Brain microvascular endothelial cell (primary cell): ENCODE measurements around the gene DAPL1.

Experiments used
- DNase-seq: peaks from one replicate; pipeline ENCODE4 v3.0.0-alpha.2; 2020
- H3K27ac ChIP-seq: fragments of 250-450 bp; sonication (Bioruptor Pico); 2 replicates; pipeline ENCODE4 v1.5.1; 2020; ENCODE audit warnings: mild to moderate bottlenecking, moderate library complexity
- H3K27me3 ChIP-seq: fragments of 250-450 bp; sonication (Bioruptor Pico); replicated peaks from 2 replicates; pipeline ENCODE4 v1.5.1; 2020; ENCODE audit warnings: mild to moderate bottlenecking
- H3K36me3 ChIP-seq: fragments of 250-450 bp; sonication (Bioruptor Pico); replicated peaks from 2 replicates; pipeline ENCODE4 v1.5.1; 2020; ENCODE audit warnings: mild to moderate bottlenecking
- H3K4me3 ChIP-seq: 2 replicates; pipeline ENCODE4 v1.5.1; 2011; ENCODE audit warnings: low read depth, mild to moderate bottlenecking, control low read depth, low read length, moderate library complexity
- CTCF ChIP-seq: IDR thresholded peaks from 2 replicates; pipeline ENCODE4 v1.5.1; 2011; ENCODE audit warnings: low read depth, mild to moderate bottlenecking, moderate library complexity, low read length, control low read depth, inconsistent platforms; ENCODE audit errors: missing control alignments
- in situ Hi-C: cut with HindIII; loops from 2 replicates; pipeline ENCODE4 v1.10.0; 2017; ENCODE audit warnings: low sequenced_read_pairs, low pct_ligation_motif_present

DAPL1 gene

GRCh38 chr2:158760887-158761286 is 34.2 kb upstream of the DAPL1 start:
- no peaks in the 10 kb centered on the region for H3K36me3 ChIP-seq
- in situ Hi-C loops = no loop called here
- no peak overlapping the region for H3K27ac ChIP-seq
- TF ChIP-seq CTCF = no peak
- no peak overlapping the region for H3K4me3 ChIP-seq
- DNase-seq = no peak
- no peaks in the 10 kb centered on the region for H3K27me3 ChIP-seq

GRCh38 chr2:158761621-158762020 is 33.5 kb upstream of the DAPL1 start:
- Histone ChIP-seq H3K4me3 (no peak overlapping the region), H3K27me3 (no peaks in the 10 kb centered on the region), H3K36me3 (no peaks in the 10 kb centered on the region), H3K27ac (no peak overlapping the region)
- in situ Hi-C loops = no loop called here
- peak; percentile 16 for DNase-seq
- TF ChIP-seq CTCF = no peak

GRCh38 chr2:158762336-158762735 is 32.8 kb upstream of the DAPL1 start:
- no peak for DNase-seq
- in situ Hi-C loops = no loop called here
- Histone ChIP-seq H3K36me3 (no peaks in the 10 kb centered on the region), H3K27me3 (no peaks in the 10 kb centered on the region), H3K4me3 (no peak overlapping the region), H3K27ac (no peak overlapping the region)
- TF ChIP-seq CTCF = no peak

- Histone ChIP-seq H3K27me3 (no peaks in the 10 kb centered on the region), H3K36me3 (no peaks in the 10 kb centered on the region), H3K27ac (no peak overlapping the region), H3K4me3 (no peak overlapping the region)
- in situ Hi-C loops = no loop called here
- no peak for DNase-seq
- no peak for TF ChIP-seq CTCF
Measured at GRCh38 chr2:158766524-158766923, 28.6 kb upstream of the DAPL1 start.

GRCh38 chr2:158772306-158773078 is 22.6 kb upstream of the DAPL1 start:
- no peak for DNase-seq
- Histone ChIP-seq H3K27ac (no peak overlapping the region), H3K4me3 (no peak overlapping the region), H3K36me3 (no peaks in the 10 kb centered on the region), H3K27me3 (no peaks in the 10 kb centered on the region)
- in situ Hi-C loops = no loop called here
- TF ChIP-seq CTCF = no peak

GRCh38 chr2:158773121-158773520 is 22.0 kb upstream of the DAPL1 start:
- Histone ChIP-seq H3K4me3 (no peak overlapping the region), H3K27ac (no peak overlapping the region), H3K27me3 (no peaks in the 10 kb centered on the region), H3K36me3 (no peaks in the 10 kb centered on the region)
- no peak for TF ChIP-seq CTCF
- DNase-seq = peak; percentile 7
- in situ Hi-C loops = no loop called here
